Choroid plexus epithelial cell (primary cell): ENCODE results near the gene MAD1L1.

Experiments
- DNase-seq: peaks from one replicate; pipeline ENCODE4 v3.0.0-alpha.2; 2010; ENCODE audit warnings: low read depth
- H3K4me3 ChIP-seq: 2 replicates; pipeline ENCODE4 v1.5.1; 2011; ENCODE audit warnings: low read depth, mild to moderate bottlenecking, control low read depth, low read length, moderate library complexity
- TF ChIP-seq, protein P1 (sequence below): conservative IDR thresholded peaks from 2 replicates; pipeline ENCODE4 v1.5.1; 2011; ENCODE audit warnings: low read depth, mild to moderate bottlenecking, control low read depth, inconsistent platforms, low read length, moderate library complexity

Gene MAD1L1

DNA sequence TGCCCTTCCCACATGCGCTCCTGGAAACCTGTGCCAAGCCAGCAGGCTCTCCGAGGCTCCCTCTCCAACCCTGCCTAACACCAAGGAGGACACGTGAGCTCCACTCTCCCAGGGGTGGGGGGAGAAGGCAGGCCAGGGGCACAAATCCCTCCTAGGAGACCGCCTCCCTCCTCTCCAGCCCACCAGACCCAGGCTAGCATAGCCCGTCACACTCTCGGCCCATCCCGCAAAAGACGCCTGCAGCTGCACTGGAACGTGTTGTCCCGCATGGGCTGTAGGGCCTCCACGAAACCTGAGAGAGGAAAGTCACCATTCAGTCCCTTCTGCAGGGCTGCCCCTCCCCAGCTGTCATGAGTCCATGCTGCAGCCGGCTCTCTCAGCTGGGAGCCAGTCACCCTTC, 126.3 kb downstream of the MAD1L1 start:
- no peak overlapping the region for H3K4me3 ChIP-seq
- DNase-seq = no peak
- TF ChIP-seq, protein P1, sequence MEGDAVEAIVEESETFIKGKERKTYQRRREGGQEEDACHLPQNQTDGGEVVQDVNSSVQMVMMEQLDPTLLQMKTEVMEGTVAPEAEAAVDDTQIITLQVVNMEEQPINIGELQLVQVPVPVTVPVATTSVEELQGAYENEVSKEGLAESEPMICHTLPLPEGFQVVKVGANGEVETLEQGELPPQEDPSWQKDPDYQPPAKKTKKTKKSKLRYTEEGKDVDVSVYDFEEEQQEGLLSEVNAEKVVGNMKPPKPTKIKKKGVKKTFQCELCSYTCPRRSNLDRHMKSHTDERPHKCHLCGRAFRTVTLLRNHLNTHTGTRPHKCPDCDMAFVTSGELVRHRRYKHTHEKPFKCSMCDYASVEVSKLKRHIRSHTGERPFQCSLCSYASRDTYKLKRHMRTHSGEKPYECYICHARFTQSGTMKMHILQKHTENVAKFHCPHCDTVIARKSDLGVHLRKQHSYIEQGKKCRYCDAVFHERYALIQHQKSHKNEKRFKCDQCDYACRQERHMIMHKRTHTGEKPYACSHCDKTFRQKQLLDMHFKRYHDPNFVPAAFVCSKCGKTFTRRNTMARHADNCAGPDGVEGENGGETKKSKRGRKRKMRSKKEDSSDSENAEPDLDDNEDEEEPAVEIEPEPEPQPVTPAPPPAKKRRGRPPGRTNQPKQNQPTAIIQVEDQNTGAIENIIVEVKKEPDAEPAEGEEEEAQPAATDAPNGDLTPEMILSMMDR = no peak

DNA sequence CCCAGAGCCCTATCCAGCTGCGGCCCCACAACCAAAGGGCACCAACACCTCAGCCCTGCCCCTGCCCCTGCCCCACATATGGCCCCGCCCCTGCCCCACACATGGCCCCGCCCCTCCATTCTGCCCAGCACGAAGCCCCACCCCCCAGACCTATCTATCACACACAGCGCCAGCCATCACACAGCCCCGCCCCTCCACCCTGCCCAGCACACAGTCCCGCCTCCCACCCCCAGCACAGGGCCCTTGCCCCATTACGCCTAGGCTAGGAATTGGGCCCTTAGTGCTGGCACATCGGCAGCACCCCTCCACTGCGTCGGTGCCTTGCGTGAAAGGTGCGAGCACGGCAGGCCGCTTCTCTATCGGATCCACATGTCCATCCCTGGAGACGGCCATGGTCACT, 126.8 kb downstream of the MAD1L1 start:
- DNase-seq = no peak
- no peak overlapping the region for H3K4me3 ChIP-seq
- TF ChIP-seq, protein P1 = no peak

DNA sequence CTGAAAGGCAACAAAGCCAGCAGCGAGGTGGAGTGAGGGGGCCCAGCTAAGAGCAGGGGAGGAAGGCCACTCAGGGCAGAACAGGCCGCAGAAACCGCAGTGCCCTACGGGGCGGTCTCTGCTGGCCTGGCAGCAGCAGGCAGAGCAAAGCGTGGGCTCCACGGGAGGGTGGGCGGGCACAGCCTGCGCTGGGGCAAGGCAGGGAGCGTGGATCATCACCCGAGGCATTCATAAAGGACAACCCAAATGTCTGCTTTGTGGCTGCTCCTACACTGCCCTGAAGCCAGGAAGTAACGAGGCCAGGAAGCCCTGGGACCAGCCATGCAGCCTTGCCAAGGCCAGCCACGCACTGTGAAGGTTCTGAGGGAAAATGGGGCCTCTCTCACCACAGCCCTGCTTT, 127.5 kb downstream of the MAD1L1 start:
- TF ChIP-seq, protein P1 = no peak
- H3K4me3 ChIP-seq = no peak overlapping the region
- no peak for DNase-seq

DNA sequence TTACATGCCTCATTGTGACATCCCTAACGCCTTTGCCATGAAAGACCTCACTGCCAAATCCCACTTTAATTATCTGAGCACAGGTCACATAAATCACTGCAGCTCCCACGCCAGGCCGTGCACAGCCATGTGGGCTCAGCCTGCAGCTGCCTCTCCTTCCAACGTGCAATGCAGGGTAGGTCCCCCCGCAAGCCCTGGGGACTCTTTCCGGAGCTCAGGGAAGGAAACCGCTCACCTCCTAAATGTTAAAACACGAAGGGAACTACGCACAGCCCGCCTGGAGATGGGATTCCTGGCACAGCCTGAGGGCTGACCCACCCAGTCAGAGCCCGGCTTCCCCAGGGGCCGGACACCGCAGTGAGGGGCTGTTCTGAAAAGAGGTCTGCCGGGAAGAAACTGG, 128.0 kb downstream of the MAD1L1 start:
- H3K4me3 ChIP-seq = no peak overlapping the region
- DNase-seq = no peak
- TF ChIP-seq, protein P1 = no peak

DNA sequence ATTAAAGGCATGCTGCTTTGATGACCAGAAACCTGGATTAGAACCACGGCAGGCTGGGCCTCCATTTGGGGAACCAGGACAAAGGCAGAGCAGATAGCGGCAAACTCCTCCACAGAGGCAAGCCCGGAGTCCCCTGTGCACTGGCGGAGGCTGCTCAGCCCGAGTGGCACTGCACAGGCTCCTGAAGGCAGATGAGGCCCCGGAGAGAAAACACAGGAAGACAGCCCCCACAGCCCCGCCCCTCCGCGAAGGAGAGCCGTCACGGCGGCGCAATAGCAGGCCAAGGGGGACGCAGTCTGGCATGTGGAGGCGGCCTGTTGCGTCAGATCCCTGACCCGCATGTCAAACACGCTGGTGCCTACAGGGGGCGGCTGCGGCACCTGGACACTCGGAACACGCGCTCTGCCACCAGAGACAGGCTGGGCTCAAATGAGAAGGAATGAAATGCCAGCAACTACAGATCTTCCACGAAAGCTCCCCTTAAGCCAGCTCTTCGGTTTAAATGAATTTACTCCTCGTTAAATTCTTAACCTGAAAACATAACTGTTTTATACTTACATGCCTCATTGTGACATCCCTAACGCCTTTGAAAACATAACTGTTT, 128.5 kb downstream of the MAD1L1 start:
- TF ChIP-seq, protein P1 = peak; percentile 57
- H3K4me3 ChIP-seq = no peak overlapping the region
- peak; percentile 85 for DNase-seq

DNA sequence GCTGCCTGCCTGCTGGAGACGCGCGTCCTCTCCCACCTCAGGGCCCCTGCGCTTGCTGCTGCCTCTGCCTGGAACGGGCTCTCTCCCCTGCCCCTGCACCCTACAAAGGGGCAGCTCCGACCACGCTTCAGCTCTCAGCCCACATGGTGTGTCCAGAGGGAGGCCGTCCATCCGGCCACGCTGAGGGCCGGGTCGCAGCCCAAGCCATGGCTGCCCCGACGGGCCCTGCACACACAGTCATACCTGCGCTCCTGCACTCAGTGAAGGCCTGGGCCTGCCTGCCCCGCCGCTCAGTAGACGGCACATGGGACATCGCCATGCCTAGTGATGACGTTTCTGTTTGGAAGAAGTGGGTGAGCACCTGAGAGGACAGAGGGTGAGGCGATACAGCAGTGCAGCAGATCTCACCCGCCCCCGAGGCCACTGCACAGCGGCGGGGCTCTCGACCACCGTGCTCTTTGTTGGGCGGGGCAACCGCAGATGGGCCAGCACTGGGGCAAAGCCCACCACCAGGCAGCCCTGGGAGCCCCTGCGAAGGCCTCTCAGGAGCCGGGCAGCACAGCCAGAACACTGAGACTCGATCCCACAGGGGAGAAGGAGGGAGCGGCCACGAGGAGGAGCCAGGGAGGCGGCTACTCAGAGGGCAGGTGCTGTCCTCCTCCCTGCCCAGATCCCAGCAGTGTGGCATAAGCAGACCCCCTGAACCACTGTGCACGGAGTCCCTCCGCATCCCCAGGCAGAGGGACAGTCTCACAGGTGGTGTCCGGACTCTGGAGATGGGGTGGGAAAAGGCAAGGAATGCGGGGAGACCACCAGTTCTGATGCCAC, 129.5 kb downstream of the MAD1L1 start:
- no peak overlapping the region for H3K4me3 ChIP-seq
- TF ChIP-seq, protein P1 = peak; percentile 25
- DNase-seq = no peak

DNA sequence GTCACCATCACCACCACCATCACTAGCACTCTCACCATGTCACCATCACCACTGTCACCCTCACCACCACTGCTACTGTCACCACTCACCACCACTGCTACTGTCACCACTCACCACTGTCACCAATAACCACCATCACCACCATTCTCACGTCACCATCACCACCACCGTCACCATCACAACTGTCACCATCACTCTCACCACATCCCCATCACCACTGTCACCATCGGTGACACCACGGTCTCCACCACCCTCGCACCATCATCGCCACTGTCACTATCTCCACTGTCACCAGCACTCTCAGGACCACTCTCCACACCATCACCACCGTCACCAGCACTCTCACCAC, 130.4 kb downstream of the MAD1L1 start:
- no peak overlapping the region for H3K4me3 ChIP-seq
- DNase-seq = no peak
- TF ChIP-seq, protein P1 = no peak
